ENCODE data around the gene SCUBE1.

- TF ChIP-seq CTCF (conservative IDR thresholded peaks at IDR 0.05; ENCODE audit: low read depth in 2 of 2) = no peak
- TF ChIP-seq ETS1 (IDR thresholded peaks at IDR 0.05) = no peak
- TF ChIP-seq EZH2phosphoT487 (IDR thresholded peaks at IDR 0.05; ENCODE audit: unreplicated experiment) = no peak
- no peak for TF ChIP-seq CREB1 (CRISPR knock-in tag; IDR thresholded peaks at IDR 0.05; ENCODE audit: low read depth)
Observed at GRCh38 chr22:43302531-43303041, 40.6 kb downstream of the SCUBE1 start.
